Caki2 (cell line): ENCODE results near the gene CYP2S1. TPM values are rescaled to one million over a fixed set of nuclear protein-coding genes. Genes with fewer than 3 reads are reported as not detected.
"Not testable (repeated sequence)": the region's sequence is repeated elsewhere in the genome, so short reads cannot be mapped to it uniquely, and the experiment has no call there.

Source experiments
- DNase-seq: peaks from one replicate; pipeline ENCODE4 v3.0.0-alpha.2; 2015; ENCODE audit warnings: low read depth
- in situ Hi-C: cut with HindIII; loops from 2 replicates; pipeline ENCODE4 v1.10.0; 2016; ENCODE audit warnings: low sequenced_read_pairs, low pct_unique_long_range_greater_than_20kb, mixed read lengths
- total RNA-seq: library from RNA; depleted of rRNA; stranded (reverse); fragments of >200 nt; shearing (Covaris generic); gene quantifications from 2 replicates; pipeline ENCODE4 v1.2.3, GENCODE V29; 2014; ENCODE audit warnings: low replicate concordance; rRNA removed

Gene CYP2S1, protein sequence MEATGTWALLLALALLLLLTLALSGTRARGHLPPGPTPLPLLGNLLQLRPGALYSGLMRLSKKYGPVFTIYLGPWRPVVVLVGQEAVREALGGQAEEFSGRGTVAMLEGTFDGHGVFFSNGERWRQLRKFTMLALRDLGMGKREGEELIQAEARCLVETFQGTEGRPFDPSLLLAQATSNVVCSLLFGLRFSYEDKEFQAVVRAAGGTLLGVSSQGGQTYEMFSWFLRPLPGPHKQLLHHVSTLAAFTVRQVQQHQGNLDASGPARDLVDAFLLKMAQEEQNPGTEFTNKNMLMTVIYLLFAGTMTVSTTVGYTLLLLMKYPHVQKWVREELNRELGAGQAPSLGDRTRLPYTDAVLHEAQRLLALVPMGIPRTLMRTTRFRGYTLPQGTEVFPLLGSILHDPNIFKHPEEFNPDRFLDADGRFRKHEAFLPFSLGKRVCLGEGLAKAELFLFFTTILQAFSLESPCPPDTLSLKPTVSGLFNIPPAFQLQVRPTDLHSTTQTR
- total RNA-seq: 10.6 and 40.2 TPM in 2 replicates

- in situ Hi-C loops: no loop called here
- peak; percentile 86 for DNase-seq
Measured at GRCh38 chr19:41192574-41193429, at the start of gene CYP2S1. TSS of gene CYP2S1 (plus strand) at chr19:41193219. CDS start at chr19:41193265, 46 bp downstream.

DNA sequence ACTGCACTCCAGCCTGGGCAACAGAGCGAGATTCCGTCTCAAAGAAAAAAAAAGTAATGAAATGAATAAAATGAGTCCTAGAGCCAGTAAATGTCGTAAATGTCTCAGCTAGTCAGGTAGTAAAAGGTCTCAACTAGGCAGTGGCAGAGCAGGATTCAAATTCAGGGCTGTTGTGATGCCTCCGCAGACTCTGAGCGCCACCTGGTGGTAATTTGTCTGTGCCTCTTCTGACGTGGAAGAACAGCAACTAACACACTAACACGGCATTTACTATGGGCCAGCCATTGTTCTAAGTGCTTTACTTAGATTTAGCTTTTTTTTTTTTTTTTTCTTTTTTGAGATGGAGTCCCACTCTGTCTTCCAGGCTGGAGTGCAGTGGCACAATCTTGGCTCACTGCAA is 48.6 kb upstream of the CYP2S1 start:
- DNase-seq: peak; percentile 43
- in situ Hi-C loops: no loop called here

GRCh38 chr19:41149831-41150230 is 43.2 kb upstream of the CYP2S1 start:
- in situ Hi-C loops: no loop called here
- DNase-seq: no peak

DNA sequence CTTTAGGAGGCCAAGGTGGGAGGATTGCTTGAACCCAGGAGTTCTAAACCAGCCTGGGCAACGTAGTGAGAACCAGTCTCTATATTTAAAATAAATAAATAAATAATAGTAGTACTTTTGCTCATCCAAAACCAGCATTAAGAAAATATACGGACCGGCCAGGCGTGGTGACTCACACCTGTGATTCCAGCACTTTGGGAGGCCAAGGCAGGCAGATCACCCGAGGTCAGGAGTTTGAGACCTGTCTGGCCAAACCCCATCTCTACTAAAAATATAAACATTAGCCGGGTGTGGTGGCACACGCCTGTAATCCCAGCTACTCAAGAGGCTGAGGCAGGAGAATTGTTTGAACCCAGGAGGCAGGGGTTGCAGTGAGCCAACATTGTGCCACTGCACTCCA is 42.0 kb upstream of the CYP2S1 start:
- DNase-seq, in situ Hi-C loops: not testable (repeated sequence)

GRCh38 chr19:41154060-41154459 is 39.0 kb upstream of the CYP2S1 start:
- peak; percentile 48 for DNase-seq
- in situ Hi-C loops: no loop called here

DNA sequence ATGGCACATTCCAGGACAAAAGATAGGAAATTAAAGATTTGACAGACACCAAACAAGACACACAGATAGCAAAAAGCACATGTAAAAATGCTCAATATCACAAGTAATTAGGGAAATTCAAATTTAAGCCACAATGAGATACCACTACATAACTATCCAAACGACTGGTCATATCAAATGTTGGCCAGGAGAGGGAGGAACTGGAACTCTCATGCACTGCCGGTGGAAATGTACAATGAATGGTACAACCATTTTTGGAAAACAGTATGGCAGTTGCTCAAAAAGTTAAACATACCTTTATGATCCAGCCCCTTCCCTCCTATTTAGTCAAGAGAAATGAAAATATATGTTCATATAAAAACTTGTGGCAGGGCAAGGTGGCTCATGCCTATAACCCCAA is 36.8 kb upstream of the CYP2S1 start:
- DNase-seq: no peak
- in situ Hi-C loops: no loop called here

DNA sequence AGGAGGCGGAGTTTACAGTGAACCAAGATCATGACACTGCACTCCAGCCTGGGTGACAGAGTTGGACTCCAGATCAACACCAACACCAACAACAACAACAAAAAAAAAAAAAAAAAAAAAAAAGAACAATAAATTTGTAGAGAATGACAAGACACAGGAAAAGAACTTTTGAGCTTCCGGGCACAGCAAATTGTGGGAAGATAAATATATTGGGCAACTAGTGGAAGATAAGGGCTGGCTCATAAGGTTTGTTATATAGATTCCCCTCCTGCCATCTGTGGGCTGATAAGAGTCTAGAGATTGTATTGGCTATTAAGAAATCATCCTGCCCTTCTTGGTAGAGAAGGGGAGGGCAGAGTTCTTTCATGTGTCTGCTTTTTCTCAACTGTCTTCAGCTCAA is 33.1 kb upstream of the CYP2S1 start:
- in situ Hi-C loops: no loop called here
- peak; percentile 35 for DNase-seq

DNA sequence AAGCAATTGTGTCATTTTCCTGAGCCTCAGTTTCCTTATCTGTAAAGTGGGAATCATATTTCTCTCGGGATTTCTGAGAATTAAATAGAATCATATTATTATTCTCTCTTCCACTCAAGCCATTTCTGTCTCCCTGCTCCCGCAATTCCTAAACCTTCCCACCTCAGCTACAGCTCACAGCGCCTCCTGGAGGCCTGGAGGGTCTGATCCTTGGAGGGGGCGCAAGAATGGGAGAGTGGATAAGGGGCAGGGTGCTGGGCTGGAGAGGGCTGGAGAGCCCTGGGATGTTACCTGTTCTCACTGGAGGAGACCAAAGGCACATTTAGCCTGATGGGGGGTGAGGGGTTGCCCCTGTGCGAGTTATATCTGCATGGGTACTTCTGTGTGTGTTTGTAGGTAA is 31.1 kb upstream of the CYP2S1 start:
- in situ Hi-C loops: no loop called here
- no peak for DNase-seq

DNA sequence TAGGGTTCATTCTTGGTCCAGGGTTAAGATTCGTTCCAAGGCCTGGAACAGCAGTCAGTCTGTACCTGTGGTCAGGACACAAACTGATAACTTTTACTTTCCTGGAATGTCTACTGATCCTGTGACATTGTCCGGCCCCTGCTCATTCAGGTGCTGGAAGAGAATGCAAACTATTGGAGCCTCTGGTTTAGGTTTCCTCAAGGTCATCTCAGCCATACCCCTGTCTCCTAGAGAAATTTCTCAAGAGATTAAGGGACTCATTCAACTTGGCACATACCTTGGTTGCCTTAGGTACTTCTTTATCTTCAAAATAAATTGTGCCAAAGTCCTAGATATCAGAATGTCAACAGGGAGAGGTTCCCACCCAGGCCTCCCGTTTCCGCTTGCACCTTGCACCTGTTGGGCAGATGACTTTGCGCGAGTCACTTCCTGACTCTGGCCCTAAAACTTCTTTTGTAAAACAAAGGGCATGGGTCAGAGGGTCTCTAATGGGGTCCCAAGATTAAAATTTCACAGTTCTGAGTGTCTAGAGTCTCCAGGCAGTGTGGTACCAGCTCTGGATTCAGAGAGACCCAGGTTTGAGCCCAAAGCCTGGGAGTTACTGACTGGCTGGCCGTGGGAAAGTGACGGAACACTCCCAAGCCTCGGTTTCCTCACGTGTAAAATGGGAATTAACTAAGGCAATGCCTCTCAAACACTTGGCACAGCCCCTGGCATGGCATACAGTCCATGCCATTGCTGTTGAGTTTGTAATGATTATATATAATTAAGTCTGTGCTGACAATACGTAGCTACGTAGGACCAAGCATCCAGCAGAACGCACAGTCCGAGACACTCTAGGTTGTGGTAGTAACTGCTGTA is 25.8 kb upstream of the CYP2S1 start:
- in situ Hi-C loops: no loop called here
- no peak for DNase-seq

DNA sequence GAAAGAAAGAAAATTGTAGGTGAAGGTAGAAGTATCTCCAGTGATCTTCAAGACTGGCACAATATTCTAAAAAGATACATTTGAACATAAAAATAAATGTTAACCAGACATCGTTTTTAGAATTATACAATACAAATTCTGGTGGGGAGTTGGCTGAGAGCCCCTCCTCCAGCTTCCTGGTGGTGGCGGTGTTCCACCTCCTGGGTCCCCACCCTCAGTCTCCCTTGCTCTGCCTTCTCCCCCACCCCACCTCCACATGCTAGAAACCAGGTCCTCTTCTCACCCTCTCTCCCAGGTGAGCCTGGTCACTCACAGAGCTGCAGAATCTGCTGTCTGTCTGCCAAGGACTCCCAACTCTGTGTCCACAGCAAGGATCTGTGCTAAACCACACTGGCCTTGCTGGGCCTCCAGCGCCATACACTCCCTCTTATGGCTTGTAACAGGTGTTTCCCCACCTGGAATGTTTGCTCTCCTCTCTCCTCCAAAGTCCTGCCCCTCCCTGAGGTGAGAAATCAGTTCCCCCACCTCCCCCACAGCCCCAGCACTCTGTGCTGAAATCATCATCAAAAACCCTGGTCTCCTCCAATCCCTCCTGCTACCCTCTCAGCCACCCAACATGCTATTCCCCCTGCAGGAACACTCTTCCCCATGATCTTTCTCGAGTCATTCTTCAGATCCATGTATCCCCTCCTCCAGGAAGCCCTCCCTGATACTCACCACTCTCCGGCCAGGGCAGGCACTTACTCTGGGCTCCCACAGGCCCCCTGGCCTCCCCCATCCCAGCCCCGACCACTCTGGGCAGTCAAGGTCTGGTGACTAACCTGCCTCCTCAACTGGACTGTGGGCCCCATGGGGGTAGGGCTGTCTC is 20.5 kb upstream of the CYP2S1 start:
- no peak for DNase-seq
- in situ Hi-C loops: loop anchor here (10.0 kb wide), 1 partner anchor 102 kb away; no protein-coding TSS in a partner anchor

- in situ Hi-C loops: loop anchor here (10.0 kb wide), 1 partner anchor 100 kb away; no protein-coding TSS in a partner anchor
- no peak for DNase-seq
Measured at GRCh38 chr19:41174297-41174928, 18.6 kb upstream of the CYP2S1 start.

DNA sequence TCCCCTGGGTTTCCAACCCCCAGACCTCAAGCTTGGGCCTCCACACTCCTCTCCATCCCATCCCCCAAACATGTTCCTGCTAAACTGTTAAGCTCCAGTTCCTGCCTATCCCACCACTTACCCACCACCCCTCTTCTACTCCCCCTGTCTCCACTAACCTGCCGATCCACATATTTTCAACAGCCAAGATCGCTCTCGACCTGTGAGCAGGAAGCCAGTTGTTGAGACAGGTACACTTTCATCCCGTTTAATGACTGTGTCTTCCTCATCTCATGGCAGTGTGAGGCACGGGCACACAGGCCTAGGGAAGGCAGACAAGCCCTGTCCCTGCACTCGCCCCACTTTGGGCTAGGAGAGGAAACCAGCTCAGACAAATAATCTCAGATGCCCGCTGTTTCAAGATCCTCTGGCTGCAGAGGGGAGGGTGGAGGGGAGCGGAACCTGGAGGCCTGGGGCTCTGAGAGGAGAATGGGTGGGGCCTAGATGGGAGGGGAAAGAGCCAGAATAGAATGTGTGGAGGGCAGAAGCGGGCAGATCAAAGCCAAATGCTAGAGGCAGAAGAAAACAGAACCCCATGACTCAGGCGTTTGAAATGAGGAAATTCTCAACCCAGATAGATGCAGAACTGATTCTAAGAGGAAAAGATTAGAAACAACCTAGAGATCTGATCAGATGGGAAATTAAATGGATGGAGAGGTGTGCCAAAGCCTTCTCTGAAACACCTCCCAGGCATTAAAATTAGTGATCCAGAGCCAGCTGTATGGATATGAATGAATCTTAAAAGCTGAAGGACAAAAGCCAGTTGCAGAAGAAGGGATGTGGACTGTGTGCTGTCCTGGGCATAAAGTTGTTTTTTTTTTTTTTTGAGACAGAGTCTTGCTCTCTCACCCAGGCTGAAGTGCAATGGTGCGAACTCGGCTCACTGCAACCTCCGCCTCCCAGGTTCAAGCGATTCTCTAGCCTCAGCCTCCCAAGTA is 16.9 kb upstream of the CYP2S1 start:
- peak; percentile 95 for DNase-seq
- in situ Hi-C loops: loop anchor here (10.0 kb wide), 1 partner anchor 99 kb away; no protein-coding TSS in a partner anchor

DNA sequence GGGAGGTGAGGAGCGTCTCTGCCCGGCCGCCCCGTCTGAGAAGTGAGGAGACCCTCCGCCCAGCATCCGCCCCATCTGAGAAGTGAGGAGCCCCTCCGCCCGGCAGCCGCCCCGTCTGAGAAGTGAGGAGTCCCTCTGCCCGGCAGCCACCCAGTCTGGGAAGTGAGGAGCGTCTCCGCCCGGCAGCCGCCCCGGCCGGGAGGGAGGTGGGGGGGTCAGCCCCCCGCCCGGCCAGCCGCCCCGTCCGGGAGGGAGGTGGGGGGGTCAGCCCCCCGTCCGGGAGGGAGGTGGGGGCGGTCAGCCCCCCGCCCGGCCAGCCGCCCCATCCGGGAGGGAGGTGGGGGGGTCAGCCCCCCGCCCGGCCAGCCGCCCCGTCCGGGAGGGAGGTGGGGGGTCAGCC is 12.8 kb upstream of the CYP2S1 start:
- in situ Hi-C loops, DNase-seq: not testable (repeated sequence)

GRCh38 chr19:41186971-41187883 is 5.8 kb upstream of the CYP2S1 start:
- no peak for DNase-seq
- in situ Hi-C loops: no loop called here

- in situ Hi-C loops: no loop called here
- DNase-seq: no peak
Measured at GRCh38 chr19:41187884-41188279, 5.1 kb upstream of the CYP2S1 start.
